Measurements from ENCODE around the gene BABAM2.
"Not testable (repeated sequence)": the region's sequence is repeated elsewhere in the genome, so short reads cannot be mapped to it uniquely, and the experiment has no call there.

The BABAM2 gene

DNA sequence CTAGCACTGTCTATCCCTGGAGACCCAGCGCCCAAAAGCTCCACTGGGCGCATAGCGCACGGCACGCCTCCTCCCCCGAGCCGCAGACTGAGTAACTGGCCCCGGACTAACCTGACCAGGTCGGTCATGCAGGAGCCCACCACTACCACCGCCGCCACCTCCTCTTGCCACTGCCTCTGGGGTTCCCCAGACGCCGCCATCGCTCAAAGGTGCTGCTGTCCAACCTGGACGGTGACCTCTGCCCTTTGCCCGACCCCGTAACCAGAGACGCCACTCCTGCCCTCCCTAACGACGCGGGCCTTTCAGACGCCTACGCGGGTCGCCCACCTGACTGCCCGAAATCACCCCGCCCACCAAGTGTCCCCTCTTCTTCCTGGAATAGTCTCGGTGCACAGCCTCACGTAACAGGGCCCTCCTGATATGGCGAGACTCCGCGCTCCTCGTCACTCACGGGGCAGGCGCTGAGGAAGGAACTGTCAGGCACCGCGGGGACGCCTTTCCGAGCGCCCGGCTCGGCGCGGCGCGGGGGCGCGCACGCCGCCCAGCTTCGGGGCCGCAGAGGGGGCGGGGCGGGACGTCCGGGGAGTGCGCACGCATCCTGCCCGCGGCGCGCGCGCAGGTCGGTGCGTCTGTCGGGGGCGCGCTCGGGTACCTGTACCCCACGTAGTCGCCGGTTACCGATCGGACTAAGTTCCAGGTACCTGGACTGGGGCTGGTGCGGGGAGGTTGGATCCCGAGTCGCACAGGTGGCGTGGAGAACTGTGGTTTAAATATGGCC is at the start of gene BABAM2, which contains the start of gene RBKS:
Gene BABAM2, plus strand, starts transcription at position 584 of the 778 bp plus-strand sequence. CDS start 3,828 bp downstream, outside the sequence.
Gene RBKS, minus strand, starts transcription at position 242 of the 778 bp plus-strand sequence. Its CDS starts 42 bp downstream, at position 200.
- DNase-seq (ENCODE audit: low read depth, low spot score): peak; percentile 63

DNA sequence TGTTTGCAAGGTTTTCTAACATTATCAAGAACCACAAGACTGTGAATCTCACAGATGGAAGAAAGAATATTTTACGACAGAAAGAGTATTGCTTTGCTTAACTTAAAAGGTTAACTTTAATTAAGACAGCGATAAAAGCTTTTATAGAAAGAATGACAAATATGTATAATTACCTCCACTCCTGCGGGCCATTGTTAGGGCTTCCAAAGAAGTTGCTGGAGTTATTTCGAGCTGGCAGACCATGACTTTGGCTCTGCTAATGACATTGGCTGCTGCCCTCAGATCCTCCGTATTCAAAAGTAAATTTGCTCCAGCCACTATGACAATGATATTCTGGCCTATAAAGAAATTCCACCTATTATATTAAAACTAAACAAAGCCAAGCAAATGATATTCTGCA is 47.6 kb upstream of the BABAM2 start:
- DNase-seq (ENCODE audit: low read depth, low spot score): no peak

DNA sequence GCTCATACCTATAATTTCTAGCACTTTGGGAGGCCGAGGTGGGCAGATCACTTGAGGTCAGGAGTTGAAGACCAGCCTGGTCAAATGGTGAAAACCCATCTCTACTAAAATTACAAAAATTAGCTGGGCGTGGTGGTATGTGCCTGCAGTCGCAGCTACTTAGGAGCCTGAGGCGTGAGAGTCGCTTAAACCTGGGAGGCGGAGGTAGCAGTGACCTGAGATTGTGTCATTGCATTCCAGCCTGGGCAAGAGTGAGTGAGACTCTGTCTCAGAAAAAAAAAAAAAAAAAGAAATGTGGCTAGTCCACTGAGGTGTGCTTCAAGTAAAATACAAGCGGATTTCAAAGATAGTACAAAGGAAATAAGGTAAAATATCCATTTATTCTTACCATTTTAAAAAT is 46.5 kb upstream of the BABAM2 start:
- DNase-seq (ENCODE audit: low read depth, low spot score): no peak

DNA sequence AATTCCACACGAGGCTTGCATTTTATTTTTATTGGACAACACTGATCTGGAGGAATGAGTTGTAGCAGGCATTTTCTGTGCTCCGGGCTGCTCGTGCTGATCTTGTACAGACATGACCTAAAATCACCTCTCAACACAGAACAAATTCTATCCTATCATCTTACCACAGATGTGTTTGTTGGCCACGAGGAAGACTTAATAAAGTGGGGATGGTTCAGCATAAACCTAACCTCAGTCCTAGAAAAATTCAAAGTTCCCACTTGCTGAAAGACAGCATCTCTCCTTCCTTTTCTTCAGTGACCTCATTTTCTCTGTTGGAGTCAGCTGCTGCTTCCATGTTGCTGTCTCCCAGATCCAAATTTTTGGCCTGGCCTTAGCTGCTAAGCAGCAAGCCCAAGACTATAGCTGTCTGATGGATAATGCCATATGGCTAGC is 45.7 kb upstream of the BABAM2 start:
- no peak for DNase-seq (ENCODE audit: low read depth, low spot score)

DNA sequence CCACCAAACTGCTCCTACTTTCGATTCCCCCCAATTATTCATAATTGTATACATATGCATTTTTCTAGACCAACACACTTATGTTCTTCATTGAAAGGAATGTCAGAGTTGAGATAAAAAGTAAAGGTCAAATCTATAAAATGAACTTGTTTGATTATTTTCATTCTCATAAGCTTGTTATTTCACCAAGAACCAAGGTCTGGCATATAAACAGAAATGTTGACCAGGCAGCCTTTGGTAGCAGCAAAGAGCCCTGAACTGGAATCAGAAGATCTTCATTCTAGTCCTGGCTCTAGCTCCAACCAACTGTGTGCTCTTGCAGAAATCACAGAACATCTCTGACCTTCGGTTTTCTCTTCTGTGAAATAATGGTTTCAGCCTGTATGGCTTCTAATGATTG is 43.2 kb upstream of the BABAM2 start:
- DNase-seq (ENCODE audit: low read depth, low spot score): no peak

DNA sequence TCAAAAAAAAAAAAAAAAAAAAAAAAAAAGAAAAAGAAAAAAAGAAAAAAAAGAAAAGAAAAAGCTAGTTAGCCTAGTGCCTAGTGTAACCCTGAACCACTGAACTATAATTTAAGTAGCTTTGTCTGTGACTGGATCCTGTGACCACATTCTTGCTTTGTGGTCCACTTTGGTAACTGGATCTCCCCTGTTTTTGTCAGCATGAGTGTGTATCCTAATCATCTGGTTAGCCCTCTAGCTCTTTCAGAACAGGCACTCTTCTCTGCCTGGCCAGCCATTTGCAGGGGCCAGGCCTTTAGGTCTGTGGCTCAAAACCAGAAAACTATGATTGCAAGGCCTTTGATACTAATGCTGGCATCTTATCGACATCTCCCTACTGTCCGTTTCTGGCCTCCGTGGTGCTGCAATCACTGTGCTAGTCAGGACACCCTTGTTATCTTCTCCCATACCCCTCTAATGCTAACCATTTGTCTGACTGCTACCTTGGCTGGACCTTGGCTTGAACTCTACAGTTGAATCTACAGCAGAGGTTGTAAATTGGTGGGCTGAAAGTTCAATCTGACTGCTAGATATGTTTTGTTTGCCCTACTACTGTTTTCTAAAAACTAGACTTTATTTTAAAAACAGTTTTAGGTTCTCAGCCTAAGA is 40.8 kb upstream of the BABAM2 start:
- DNase-seq (ENCODE audit: low read depth, low spot score): no peak

DNA sequence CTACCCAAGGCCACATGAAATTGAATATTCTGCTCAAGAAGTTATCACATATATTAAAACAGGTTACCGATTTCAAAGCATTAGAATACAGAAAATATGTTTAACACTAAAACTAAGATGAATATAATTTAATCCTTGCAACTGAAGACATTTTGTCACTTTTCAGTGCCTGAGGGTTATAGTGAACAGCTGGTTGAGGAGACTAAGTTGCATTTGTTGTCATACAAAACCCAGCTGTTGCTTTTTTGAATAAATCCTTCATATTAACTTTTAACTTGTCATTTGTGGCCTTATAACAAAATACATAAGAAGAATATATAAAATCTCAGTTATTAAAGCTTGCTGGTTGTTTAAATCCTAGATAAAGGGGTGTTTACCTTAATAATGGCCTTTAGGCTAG is 37.8 kb upstream of the BABAM2 start:
- no peak for DNase-seq (ENCODE audit: low read depth, low spot score)

DNA sequence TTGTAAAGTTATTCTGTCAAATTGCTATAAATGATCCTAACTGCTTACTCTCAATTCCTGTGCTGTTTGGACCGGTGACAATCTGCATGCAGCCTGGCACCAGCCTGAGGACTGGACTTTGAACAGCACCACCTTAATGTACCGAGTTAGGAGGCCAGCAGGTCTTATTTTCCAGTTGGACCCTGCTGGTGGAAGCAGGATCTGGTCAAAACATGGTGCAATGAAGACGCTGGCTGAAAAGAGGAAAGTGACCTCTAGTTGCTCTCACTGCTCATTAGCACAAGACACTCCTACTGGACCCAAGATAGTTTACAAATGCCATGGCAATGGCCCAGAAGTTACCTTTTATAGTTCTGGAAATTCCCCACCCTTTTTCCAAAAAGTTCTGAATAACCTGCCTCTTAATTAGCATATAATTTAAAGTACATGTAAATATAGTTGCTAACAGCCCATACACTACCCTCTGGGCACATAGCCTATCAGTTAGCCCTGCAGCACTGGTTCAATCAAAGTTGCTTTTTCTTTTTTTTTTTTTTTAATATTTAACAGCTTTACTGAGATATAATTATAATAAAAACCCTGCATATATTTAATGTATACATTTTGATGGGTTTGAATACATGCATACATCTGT is 36.2 kb upstream of the BABAM2 start:
- no peak for DNase-seq (ENCODE audit: low read depth, low spot score)

DNA sequence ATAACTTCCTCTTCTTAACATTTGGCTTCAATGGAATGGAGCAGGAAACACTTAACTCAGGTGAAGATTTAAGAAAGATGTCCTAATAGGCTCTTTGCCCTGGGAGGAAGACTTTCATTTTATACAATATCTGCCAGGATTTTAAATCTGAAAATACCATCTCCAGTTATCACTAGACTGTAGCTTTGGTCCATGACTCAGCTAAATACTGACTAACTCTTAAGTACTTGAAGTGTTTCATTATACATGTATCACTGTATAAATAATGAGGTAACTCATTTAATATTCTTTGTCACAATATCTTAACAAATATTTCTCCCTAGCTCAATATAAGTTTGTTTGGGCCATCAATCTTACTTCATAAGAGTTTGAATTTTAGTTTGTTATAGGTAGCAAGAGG is 35.1 kb upstream of the BABAM2 start:
- no peak for DNase-seq (ENCODE audit: low read depth, low spot score)

DNA sequence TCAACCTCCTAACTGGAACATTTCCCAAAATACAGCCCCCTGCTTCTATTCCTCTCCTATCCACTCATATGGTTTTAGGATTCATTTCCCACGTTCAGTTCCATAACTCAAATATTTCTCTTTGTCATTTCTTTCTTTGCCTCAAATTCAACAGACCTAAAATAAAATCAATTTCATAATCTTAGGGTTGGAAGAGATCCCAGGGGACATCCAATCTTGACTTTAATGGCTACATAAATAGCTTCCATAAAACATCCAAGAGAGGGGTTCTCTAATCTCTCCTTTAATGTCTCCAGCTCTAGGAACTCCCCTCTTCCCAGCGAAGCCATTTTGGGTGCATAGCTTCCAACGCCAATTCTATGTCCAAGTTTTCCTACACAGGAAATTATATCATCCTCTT is 34.1 kb upstream of the BABAM2 start:
- DNase-seq (ENCODE audit: low read depth, low spot score): no peak

DNA sequence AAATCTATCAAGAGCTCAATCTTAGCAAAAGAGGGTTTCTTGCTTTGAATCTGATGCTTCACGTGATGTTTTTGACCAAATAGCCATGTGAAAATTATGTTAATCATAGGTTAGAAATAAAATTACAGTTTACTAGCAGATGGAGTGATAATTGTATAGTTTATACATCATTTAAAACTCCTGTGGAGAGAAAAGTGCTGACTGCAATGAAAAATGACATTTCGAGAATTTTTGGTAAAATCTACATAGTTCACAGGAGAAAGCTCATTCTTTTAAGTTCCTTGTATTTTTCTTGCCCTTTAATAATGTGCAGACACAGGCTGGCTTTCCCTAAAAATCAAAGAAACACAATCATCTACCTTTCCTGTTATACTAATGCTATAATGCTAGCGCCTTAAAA is 33.6 kb upstream of the BABAM2 start:
- DNase-seq (ENCODE audit: low read depth, low spot score): no peak

DNA sequence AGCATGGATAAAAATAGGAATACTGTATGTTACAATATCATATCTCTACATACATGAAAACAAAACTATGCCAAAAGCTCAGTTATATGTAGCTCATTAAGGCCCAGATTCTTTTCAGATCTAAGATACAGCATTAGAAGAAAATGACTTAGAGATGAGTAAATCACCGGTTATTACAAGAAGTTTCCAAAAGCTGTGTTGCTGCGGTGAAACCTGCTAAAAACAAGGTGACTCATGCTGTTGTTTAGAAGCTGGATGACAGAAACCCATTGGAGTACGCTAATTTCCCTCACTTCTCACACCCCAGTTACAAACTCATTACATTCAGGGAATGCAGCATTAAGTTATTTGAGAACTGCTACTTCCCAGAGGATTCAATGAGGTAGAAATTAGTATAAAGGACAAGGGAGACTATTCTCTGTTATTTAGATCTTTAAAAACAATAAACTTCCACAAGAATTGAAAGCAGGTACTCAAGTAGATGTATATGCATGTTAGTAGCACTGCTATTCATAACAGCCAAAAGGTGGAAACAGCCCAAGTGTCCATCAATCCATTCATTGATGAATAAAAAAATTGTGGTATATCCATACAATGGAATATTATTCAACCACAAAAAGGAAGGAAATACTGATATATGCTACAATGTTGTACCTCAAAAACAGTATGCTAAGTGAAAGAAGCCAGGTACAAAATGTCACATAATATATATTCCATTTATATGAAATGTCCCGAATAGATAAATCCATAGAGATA is 32.9 kb upstream of the BABAM2 start:
- DNase-seq (ENCODE audit: low read depth, low spot score): no peak

DNA sequence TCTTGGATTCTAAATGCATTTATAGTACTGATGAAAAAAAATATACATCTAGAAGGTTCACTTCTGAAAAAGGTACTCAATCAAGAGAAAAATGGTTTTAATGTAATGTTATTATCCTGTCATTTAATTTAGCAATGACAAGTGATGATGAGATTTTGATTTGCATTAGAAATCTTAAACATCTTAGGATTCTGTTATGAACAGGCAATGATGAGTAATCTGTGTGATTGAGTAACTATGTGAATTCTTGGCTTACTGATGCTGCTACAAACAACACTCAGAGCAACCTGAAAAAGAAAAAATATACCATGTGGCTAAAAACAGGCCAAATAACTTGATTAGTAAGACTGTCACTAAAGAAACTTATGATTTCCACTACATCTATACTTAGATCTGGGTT is 30.4 kb upstream of the BABAM2 start:
- no peak for DNase-seq (ENCODE audit: low read depth, low spot score)

DNA sequence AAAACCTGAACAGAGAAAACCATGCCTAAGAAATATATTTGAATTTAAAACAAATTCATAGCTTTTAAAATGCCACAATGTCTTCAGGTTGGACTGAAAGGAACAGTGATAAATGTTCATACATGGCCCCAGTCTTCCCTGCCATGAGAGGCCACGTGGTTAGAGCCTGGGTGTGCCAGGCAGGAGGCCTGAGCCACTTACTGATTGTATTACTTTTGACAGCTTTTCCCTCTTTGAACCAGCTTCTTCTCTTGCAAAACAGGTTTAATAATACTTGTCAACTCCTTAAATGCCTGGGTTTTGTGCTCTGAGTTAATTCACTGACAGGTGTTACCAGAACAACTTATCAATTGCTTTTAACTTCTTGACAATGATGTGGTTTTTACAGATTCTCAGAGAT is 27.4 kb upstream of the BABAM2 start:
- DNase-seq (ENCODE audit: low read depth, low spot score): no peak

DNA sequence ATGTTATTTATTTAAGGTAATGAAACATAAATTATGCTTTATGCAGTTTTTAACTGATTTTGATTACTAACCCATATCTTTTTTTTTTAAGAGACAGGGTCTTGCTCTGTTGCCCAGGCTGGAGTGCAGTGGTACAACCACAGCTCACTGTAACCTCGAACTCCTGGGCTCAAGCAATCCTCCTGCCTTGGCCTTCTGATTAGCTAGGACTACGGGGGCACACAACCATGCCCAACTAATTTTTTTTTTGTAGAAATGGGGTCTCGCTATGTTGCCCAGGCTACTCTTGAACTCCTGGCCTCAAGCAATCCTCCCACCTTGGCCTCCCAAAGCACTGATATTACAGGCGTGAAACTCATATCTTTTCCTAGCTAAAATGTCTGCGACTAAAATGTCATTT is 26.6 kb upstream of the BABAM2 start:
- not testable (repeated sequence) for DNase-seq (ENCODE audit: low read depth, low spot score)

DNA sequence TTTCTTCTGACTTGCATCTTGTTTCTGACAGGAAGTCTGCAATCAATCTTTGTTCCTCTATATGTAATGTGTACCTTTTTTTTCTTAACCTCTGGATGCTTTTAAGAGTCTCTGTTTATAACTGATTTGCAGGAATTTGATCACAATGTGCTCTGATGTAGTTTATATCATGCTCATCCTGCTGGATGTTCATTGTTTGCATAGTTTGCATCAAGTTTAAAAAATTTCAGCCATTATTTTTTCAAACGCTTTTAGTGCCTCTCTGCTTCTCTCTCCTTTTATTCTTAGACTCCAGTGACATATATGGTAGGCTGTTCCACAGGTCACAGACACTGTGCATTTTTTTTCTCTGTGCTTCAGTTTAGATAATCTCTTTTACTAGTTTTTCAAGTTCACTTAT is 24.3 kb upstream of the BABAM2 start:
- no peak for DNase-seq (ENCODE audit: low read depth, low spot score)

DNA sequence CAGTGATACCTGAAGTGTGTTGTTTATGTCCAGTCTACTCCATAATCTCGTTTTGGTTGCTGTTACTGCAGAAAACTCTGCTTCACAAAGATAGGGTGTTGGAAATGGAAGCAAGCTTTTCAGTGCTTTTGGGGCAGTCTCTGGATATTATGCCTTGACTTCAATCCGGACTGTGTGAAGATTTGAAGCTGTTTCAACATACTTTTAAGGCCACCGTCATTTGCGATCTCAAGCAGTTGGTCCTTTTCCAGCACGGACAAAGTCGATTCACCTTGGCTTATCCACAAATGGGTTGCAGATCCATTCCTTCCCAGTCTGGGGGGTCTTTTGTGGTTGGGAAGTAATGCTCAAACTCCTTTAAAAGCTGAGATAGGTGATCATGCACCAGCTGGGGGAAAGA is 20.8 kb upstream of the BABAM2 start:
- no peak for DNase-seq (ENCODE audit: low read depth, low spot score)

DNA sequence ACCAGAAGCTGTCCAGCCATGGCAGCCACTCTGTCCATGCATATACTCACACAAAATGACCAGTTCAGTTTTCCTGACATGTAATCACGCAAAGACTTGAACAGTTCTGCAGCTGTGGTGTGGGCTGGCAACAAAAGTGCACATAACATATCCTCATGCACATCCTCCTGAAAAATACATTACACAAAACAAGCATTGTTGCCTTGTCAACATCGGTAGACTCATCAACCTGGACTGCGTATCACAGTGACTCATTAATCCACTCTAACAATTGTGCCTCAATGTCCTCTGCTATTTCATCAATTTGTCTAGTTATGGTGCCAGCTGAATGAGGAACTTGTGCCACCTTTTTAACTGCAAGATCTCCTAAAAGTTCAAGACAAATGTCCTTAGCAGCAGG is 19.8 kb upstream of the BABAM2 start:
- no peak for DNase-seq (ENCODE audit: low read depth, low spot score)

DNA sequence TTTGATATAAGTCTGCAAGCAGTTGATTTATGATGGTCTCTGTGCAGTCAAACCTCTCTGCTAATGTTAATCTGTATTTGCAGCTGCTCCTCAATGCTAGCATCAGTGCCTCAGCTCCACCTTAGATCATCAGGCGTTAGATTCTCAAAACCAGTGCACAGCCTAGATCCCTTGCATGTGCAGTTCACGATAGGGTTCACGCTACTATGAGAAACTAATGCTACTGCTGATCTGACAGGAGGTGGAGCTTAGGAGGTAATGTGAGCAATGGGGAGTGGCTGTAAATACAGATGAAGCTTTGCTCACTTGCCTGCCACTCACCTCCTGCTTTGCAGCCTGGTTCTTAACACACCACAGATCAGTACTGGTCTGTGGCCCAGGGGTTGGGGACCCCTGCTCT is 18.7 kb upstream of the BABAM2 start:
- DNase-seq (ENCODE audit: low read depth, low spot score): no peak

DNA sequence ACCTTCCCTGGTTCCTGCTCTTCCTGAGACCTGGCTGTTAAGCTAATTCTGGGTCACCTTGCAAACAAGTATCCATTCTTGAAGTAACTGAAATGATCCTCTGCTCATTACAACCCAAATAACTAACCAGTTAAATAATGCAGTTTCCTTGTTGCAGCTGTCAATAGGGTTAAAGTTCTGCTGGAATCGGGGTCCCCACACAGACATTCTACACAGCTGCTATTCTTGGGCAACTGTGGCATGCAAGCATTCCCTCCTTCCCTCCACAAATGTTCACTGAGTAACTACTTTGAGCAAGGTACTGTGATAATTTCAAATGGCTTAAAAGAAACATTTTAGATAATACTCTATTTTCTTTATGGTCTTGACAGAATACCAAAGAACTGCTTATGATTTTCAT is 17.4 kb upstream of the BABAM2 start:
- DNase-seq (ENCODE audit: low read depth, low spot score): no peak

DNA sequence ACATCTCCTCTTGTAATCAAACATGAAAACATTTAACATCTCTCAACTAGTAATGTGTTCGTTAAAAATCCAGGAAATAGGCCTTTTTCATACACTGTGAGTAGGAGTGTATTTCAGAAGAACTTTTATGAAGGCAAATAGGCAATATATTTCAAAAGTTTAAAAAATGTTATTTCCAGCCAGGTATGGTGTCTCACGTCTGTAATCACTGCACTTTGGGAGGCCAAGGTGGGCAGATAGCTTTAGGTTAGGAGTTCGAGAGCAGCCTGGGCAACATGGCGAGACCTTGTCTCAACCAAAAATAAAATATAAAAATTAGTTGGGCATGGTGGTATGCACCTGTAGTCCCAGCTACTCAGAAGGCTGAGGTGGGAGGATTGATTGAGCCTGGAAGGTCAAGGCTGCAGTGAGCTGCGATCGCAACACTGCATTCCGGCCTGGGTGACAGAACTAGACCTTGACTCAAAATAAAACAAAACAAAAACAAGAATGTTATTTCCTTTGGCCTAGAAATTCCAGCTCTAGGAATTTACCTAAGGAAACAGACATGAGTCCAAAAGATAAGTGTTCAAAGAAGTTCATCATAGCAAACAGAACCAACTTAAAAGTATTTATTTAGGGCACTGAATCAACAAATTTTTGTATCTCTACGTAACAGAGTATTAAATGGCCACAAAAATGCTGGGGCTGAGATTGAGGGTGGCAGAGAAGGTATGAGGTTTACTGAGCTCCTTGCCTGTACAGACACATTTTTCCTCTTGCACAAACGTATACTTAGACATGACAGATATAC is 15.2 kb upstream of the BABAM2 start:
- no peak for DNase-seq (ENCODE audit: low read depth, low spot score)

Measured in brain pericyte (primary cell).